ENCODE data around the gene MAT2B.

Gene MAT2B

DNA sequence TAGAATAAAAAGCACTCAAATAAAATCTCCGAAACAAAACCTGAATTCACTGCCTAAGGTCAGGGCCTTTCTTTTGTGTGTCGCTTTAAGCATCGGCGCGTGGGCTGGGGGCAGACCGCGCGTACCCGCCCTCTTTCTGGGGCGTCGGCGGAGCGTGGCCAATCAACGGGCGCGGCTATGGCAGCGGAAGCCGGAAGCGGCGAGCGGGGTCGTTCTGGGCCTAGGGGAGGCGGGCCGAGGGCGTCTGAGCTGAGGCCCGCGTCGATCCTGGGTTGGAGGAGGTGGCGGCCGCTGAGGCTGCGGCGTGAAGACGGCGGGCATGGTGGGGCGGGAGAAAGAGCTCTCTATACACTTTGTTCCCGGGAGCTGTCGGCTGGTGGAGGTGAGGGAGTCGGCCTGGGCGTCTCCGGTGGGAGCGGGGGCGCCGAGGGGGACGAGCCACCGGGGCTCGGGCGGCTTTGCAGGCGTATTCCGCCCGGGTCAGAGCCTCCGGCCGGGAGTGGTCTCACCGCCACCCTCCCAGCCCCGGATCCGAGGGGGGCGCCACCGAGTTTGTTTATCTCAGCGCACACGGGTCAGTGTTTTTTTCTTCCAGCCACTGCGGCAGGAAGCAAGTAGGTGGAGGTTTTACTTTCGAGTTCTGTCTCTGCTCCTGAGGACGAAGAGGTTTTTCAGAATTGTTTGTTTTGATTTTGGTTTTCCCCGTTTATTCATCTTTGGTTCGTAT, at the start of gene MAT2B:
Gene MAT2B, plus strand, starts transcription at position 252 of the 727 bp plus-strand sequence. Its CDS starts 68 bp downstream, at position 320.
- H2AFZ ChIP-seq (ENCODE audit: low read length) = peak within 1 kb of the TSS; percentile 89; the same call in 1 of the 2 replicates
- H3K27me3 ChIP-seq (ENCODE audit: insufficient read depth, low read length) = no peaks in the 10 kb centered on the region
- TF ChIP-seq, protein P1, sequence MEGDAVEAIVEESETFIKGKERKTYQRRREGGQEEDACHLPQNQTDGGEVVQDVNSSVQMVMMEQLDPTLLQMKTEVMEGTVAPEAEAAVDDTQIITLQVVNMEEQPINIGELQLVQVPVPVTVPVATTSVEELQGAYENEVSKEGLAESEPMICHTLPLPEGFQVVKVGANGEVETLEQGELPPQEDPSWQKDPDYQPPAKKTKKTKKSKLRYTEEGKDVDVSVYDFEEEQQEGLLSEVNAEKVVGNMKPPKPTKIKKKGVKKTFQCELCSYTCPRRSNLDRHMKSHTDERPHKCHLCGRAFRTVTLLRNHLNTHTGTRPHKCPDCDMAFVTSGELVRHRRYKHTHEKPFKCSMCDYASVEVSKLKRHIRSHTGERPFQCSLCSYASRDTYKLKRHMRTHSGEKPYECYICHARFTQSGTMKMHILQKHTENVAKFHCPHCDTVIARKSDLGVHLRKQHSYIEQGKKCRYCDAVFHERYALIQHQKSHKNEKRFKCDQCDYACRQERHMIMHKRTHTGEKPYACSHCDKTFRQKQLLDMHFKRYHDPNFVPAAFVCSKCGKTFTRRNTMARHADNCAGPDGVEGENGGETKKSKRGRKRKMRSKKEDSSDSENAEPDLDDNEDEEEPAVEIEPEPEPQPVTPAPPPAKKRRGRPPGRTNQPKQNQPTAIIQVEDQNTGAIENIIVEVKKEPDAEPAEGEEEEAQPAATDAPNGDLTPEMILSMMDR (IDR thresholded peaks at IDR 0.05; ENCODE audit: low read length) = peak; percentile 66
- no peak for TF ChIP-seq EZH2 (IDR thresholded peaks at IDR 0.05; ENCODE audit: borderline replicate concordance, low read length)
- H4K20me1 ChIP-seq (ENCODE audit: insufficient read depth, low read length) = no peaks in the 10 kb centered on the region
- peak within 1 kb of the TSS; percentile 83 for H3K4me3 ChIP-seq (ENCODE audit: low read depth, low read length, poor library complexity, severe bottlenecking)
- H3K36me3 ChIP-seq (ENCODE audit: insufficient read depth, low read length) = no peaks in the 10 kb centered on the region
- H3K9ac ChIP-seq (ENCODE audit: low read length) = peak within 1 kb of the TSS; percentile 74
- peaks cover 47% of the 10 kb centered on the region for H3K79me2 ChIP-seq (ENCODE audit: insufficient read depth, low read length)
- H3F3A ChIP-seq (ENCODE audit: insufficient read depth, low read length) = no peaks in the 10 kb centered on the region
- no peaks in the 10 kb centered on the region for H3K9me3 ChIP-seq (ENCODE audit: low read length)
- peak within 1 kb of the TSS; percentile 79 for H3K27ac ChIP-seq (ENCODE audit: low read depth, low read length, poor library complexity, severe bottlenecking)
- no peaks in the 10 kb centered on the region for H3K9me2 ChIP-seq (ENCODE audit: low read depth, low read length)
- H3K4me1 ChIP-seq (ENCODE audit: insufficient read depth, low read length, severe bottlenecking) = peaks cover 64% of the 10 kb centered on the region
- H3K4me2 ChIP-seq (ENCODE audit: low read length) = peak within 1 kb of the TSS; percentile 85

DNA sequence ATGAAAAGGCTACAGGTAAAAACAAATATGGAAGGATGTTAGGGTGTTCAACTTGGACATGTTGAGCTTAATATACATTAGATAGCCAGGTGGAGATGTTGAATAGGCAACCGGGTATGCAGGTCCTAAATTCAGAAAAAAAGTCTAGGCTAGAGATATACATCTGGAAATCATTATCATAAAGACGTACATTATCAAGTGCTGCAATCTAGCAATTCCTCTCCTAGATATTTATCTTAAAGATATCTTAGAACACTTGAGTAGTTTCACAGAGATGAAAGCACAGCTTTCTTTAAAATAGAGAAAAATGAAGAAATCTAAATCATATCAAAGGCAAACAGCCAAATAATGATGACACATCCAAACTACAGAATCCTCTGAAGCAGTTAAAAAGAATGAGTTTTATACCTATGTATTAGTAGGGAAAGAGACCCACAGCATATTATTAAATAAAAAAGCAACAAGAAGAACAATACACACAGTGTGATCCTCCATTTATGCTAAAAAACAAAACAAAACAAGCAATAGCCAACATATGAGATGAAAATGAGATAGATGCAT, 49.3 kb upstream of the MAT2B start:
- no peaks in the 10 kb centered on the region for H4K20me1 ChIP-seq (ENCODE audit: insufficient read depth, low read length)
- H3K4me1 ChIP-seq (ENCODE audit: insufficient read depth, low read length, severe bottlenecking) = peaks cover 18% of the 10 kb centered on the region
- no peak overlapping the region for H3K27ac ChIP-seq (ENCODE audit: low read depth, low read length, poor library complexity, severe bottlenecking)
- no peak overlapping the region for H2AFZ ChIP-seq (ENCODE audit: low read length)
- H3K4me2 ChIP-seq (ENCODE audit: low read length) = no peak overlapping the region
- H3K9me2 ChIP-seq (ENCODE audit: low read depth, low read length) = no peaks in the 10 kb centered on the region
- no peaks in the 10 kb centered on the region for H3K9me3 ChIP-seq (ENCODE audit: low read length)
- no peaks in the 10 kb centered on the region for H3K27me3 ChIP-seq (ENCODE audit: insufficient read depth, low read length)
- peaks cover 29% of the 10 kb centered on the region for H3K79me2 ChIP-seq (ENCODE audit: insufficient read depth, low read length)
- H3K4me3 ChIP-seq (ENCODE audit: low read depth, low read length, poor library complexity, severe bottlenecking) = no peak overlapping the region
- no peak for TF ChIP-seq EZH2 (IDR thresholded peaks at IDR 0.05; ENCODE audit: borderline replicate concordance, low read length)
- TF ChIP-seq, protein P1 (IDR thresholded peaks at IDR 0.05; ENCODE audit: low read length) = no peak
- peaks cover 52% of the 10 kb centered on the region for H3K36me3 ChIP-seq (ENCODE audit: insufficient read depth, low read length)
- H3F3A ChIP-seq (ENCODE audit: insufficient read depth, low read length) = no peaks in the 10 kb centered on the region
- H3K9ac ChIP-seq (ENCODE audit: low read length) = no peak overlapping the region

DNA sequence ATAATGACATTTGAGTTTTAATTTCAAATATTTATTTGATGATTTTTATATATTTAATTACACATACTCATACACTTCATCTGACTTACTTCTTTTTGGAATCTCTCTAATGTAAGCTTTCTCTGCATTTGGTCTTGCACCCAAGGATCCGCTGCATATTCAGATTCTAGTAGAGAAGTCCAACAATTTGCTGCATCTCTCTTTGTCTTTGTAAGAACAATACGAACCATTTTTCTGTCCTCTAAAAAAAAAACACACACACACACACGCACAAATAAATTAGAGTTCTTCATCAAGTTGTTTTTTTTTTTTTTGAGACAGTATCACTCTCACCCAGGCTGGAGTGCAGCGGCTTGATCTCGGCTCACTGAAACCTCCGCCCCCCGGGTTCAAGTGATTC, 48.6 kb upstream of the MAT2B start:
- Histone ChIP-seq H3K27me3 (ENCODE audit: insufficient read depth, low read length) (no peaks in the 10 kb centered on the region), H3K4me2 (ENCODE audit: low read length) (no peak overlapping the region), H3K4me3 (ENCODE audit: low read depth, low read length, poor library complexity, severe bottlenecking) (no peak overlapping the region), H3K4me1 (ENCODE audit: insufficient read depth, low read length, severe bottlenecking) (peaks cover 19% of the 10 kb centered on the region), H3K27ac (ENCODE audit: low read depth, low read length, poor library complexity, severe bottlenecking) (no peak overlapping the region), H3F3A (ENCODE audit: insufficient read depth, low read length) (no peaks in the 10 kb centered on the region), H2AFZ (ENCODE audit: low read length) (no peak overlapping the region), H3K9ac (ENCODE audit: low read length) (no peak overlapping the region), H3K79me2 (ENCODE audit: insufficient read depth, low read length) (peaks cover 31% of the 10 kb centered on the region), H3K36me3 (ENCODE audit: insufficient read depth, low read length) (peaks cover 45% of the 10 kb centered on the region), H4K20me1 (ENCODE audit: insufficient read depth, low read length) (no peaks in the 10 kb centered on the region), H3K9me3 (ENCODE audit: low read length) (no peaks in the 10 kb centered on the region), H3K9me2 (ENCODE audit: low read depth, low read length) (no peaks in the 10 kb centered on the region)
- TF ChIP-seq, protein P1 (IDR thresholded peaks at IDR 0.05; ENCODE audit: low read length) = no peak
- no peak for TF ChIP-seq EZH2 (IDR thresholded peaks at IDR 0.05; ENCODE audit: borderline replicate concordance, low read length)
